GM10248 (cell line): ENCODE measurements around the gene SLC29A1.

Source experiments
- CTCF ChIA-PET: fragments of 300-600 bp; sonication (Branson Sonifier 250); formaldehyde crosslinking; extraction: SDS; loops from one replicate; lab custom pipeline; 2021; ENCODE audit warnings: antibody characterized with exemption; lab: Yijun Ruan, JAX
- POLR2A ChIA-PET: fragments of 350-650 bp; sonication (Branson Sonifier 250); formaldehyde crosslinking; extraction: SDS; loops from one replicate; lab custom pipeline; 2020; ENCODE audit warnings: antibody characterized with exemption; lab: Yijun Ruan, JAX
- DNase-seq: peaks from one replicate; pipeline ENCODE4 v3.0.0; 2012; ENCODE audit errors: extremely low spot score
- TF ChIP-seq, protein P1 (sequence below): IDR thresholded peaks from 2 replicates; pipeline ENCODE4 v1.5.1; 2012; ENCODE audit warnings: mild to moderate bottlenecking, low read depth; ENCODE audit errors: extremely low read depth, missing control alignments, control extremely low read depth

The SLC29A1 gene

DNA sequence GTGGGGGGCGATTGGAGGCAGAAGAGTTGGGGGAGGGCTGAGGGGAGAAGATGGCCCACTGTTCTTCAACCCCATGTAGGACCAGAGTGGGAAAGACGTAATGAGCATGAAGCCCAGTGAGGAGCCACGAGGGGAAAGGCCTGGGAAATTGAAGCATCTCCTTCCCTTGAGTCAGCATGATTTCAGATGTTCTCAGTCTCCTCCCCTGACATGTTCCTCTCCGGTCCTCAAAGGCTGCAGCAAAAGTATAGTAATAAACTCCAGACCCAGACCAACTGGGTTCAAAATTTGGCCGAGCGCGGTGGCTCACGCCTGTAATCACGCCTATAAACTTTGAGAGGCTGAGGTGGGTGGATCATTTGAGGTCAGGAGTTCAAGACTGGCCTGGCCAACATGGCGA is 43.9 kb downstream of the SLC29A1 start:
- ChIA-PET CTCF (interaction anchor here (0.7 to 7.3 kb wide), 30 partner anchors 9 to 194 kb away, joined by 3 to 182 read pairs (median 6); partner anchors contain the start of genes AARS2, HSP90AB1 and MYMX), POLR2A (interaction anchor here (1.2 kb wide), 1 partner anchor 21 kb away, joined by 7 read pairs; the partner anchor contains the start of gene HSP90AB1)
- no peak for DNase-seq
- TF ChIP-seq, protein P1, sequence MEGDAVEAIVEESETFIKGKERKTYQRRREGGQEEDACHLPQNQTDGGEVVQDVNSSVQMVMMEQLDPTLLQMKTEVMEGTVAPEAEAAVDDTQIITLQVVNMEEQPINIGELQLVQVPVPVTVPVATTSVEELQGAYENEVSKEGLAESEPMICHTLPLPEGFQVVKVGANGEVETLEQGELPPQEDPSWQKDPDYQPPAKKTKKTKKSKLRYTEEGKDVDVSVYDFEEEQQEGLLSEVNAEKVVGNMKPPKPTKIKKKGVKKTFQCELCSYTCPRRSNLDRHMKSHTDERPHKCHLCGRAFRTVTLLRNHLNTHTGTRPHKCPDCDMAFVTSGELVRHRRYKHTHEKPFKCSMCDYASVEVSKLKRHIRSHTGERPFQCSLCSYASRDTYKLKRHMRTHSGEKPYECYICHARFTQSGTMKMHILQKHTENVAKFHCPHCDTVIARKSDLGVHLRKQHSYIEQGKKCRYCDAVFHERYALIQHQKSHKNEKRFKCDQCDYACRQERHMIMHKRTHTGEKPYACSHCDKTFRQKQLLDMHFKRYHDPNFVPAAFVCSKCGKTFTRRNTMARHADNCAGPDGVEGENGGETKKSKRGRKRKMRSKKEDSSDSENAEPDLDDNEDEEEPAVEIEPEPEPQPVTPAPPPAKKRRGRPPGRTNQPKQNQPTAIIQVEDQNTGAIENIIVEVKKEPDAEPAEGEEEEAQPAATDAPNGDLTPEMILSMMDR, result no peak

DNA sequence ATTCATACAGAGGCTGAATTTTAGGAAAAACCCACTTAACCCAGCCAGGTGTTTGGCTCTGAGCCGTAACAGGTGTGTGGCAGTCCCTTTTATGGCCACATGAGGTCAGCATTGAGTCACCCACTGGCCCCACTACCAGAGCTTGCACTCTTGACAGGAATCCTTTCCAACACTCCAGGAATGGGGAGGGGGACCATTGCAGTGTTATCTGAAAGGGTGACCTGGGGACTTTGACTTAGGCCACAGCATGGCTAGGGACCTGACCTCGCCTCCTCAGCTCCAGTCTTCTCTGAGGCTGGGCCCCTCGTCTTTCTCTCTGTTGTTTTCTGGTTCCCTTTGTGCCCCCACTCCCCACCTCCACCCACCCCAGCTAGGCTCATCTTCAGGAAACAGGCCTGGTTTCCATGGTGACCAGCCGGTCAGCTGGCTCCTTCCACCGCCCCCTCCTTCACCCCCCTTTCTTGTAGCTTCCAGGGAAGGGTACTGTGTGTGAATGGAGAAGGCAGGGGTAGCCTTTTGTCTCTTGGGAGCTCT is 44.8 kb downstream of the SLC29A1 start:
- TF ChIP-seq, protein P1, result peak; percentile 90
- CTCF ChIA-PET, result interaction anchor here (0.6 to 7.3 kb wide), 49 partner anchors 10 to 208 kb away, joined by 3 to 182 read pairs (median 5); partner anchors contain the start of genes AARS2, HSP90AB1, MYMX and SLC35B2
- peak; percentile 69 for DNase-seq
- POLR2A ChIA-PET, result interaction anchor here (0.6 to 1.4 kb wide), 3 partner anchors 21 to 38 kb away, joined by 3 to 8 read pairs (median 4); partner anchors contain the start of gene HSP90AB1

DNA sequence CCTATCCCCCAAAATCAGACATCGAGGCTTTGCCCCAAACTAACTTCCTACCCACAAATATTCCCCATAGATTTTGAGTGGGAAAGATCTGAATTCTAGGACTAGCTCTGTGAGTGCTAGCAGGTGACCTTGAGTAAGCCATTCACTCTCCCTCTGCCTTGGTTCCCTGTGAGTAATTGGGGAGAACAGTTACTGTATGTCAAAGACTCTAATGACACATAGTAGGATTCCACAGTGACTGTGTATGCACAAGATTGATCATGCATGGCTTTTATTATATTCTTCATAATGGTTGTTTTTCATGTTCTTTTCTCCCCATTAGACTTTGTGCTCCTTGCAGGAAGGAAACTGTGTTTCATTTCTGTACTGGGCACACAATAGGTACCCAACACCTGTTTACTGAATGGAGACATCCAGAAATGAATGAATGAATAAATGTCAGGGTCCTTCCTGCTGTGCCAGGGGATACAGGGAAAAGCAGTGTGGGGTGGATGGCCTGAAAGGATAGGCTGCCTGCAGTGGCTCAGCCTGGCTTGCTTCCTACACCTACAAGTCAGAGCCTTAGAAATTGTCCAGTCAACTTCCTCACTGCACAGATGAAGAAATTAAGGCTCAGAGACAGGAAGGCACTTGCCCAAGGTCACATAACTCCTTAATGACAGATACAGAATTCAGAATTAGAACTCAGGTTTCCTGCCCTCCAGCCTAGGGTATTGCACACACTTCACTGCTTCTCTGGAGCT is 46.0 kb downstream of the SLC29A1 start:
- DNase-seq, result no peak
- POLR2A ChIA-PET, result no interaction called here
- CTCF ChIA-PET, result interaction anchor here (0.9 to 7.3 kb wide), 20 partner anchors 9 to 206 kb away, joined by 3 to 182 read pairs (median 7); partner anchors contain the start of gene AARS2
- TF ChIP-seq, protein P1, result no peak

DNA sequence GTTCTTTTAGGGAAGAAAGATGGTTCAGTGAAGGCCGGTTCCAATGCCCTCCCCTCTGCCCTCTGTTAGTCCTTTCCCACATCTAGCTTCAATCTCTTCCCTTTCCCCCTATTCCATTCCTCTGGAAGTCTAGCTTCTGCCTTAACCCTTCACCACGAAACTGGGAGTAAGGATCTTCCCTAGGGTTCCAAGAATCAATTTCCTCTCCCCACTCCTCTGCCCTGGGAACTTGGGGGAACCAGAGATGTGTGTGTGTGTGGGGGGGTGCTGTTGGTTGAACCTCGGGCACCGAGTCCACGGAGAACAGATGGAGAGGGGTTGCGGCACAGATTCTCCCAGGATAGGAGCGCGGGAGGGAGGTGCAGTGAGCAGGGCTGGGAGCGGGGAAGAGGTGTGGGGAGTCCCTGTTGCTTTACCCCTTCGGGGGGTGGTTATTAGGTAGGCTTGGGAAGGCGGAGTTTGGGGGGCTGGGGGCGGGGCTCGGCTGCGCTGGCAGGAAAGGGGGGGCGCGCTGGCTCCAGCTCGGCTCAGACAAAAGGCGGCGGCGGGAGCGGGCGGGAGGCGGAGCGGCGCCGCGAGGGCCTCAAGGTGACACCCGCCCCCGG is 46.6 kb downstream of the SLC29A1 start, which contains the start of gene TMEM151B:
Gene TMEM151B (plus strand): TSS at position 530 of the 605 bp plus-strand sequence. CDS start 293 bp downstream, outside the sequence.
- POLR2A ChIA-PET, result no interaction called here
- TF ChIP-seq, protein P1, result no peak
- no peak for DNase-seq
- CTCF ChIA-PET, result interaction anchor here (1.4 to 7.3 kb wide), 6 partner anchors 8 to 97 kb away, joined by 5 to 182 read pairs (median 29); partner anchors contain the start of gene AARS2

DNA sequence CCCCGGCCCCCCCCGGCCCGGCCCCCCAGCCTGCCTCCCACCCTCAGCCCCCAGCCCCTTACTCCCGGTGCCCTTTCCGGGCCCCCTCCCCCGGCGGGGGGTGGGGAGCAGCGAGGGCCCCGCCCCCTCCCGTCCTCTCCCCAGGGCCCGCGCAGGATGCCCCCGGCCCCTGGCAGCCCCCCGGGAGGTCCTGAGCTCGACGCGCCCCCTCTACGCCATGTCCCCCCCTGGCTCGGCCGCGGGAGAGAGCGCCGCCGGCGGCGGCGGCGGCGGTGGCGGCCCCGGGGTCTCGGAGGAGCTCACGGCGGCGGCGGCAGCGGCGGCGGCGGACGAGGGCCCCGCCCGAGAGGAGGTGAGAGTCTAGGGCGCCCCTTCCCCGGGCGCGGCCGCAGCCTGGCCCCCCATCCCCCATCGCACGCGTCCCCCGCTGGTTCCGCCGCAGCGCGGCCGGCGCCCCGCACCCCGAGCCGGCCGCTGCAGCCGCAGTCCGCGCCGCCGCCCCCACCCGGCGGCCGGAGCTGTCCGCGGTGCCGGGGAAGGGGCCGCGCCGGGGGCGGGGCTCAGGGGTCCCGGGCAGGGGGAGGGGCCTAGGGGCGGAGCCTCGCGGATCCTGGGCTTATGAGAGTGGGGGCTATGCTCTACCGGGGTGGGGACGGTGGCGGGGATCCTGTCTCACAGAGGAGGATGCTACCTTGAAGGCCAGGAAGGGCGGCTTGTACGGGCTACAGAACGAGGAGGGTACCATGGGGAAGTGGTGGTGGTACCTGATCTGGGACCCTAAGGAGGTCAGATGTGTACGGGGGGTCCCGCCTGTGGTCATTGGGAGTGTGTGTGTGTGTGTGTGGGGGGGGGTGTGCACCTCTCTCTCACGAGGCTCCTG is 47.4 kb downstream of the SLC29A1 start:
- DNase-seq, result no peak
- TF ChIP-seq, protein P1, result no peak
- ChIA-PET CTCF (interaction anchor here (0.8 to 7.3 kb wide), 6 partner anchors 14 to 71 kb away, joined by 3 to 182 read pairs (median 22); partner anchors contain the start of gene AARS2), POLR2A (no interaction called here)
